Measurements from ENCODE around the gene PGLYRP2.

PGLYRP2 gene

DNA sequence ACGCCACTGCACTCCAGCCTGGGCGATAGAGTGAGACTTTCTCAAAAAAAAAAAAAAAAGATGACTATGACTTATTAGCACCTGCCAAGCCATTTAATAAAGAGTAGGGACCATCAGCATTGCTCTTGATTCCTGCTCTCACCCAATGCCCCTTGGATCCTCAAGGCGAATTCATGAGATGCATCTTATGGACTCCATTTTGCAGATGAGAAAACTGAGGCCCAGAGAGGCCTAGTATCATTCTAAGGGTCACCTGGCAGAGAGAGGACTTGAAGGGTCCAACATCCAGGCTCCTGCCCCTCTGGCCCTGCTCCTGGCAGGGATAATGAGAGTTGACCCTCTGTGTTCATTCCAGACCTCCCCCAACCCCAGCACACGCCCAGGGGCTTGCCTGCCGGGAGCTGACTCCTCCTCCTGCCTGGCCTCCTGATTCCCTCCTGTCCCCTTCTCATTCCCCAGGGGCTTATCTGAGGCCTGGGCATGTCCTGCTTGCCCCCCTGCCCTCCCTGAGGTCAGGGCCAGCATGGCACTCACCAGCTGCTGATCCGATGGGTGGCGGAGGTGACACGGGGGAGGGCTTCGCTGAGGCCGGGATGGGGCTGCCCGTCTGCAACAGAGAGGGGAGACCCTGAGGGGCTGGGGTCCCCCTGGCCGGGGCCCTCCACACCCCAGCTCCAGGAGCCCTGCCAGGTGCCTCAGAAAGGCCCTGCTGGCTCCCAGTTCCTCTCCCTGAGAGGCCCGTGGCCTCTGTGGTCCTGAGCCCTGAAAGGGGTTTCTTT is 37.0 kb downstream of the PGLYRP2 start:
- Histone ChIP-seq H2AFZ (ENCODE audit: insufficient read depth, low read length, poor library complexity) (no peak overlapping the region), H3K4me1 (ENCODE audit: control insufficient read depth in 1 of 2, insufficient read depth in 2 of 2, low read length in 2 of 2) (no peaks in the 10 kb centered on the region), H3K4me2 (ENCODE audit: low read length) (no peak overlapping the region), H3K18ac (ENCODE audit: low read length) (no peak overlapping the region), H2BK5ac (ENCODE audit: low read depth, low read length, poor library complexity) (no peak overlapping the region), H3K4me3 (ENCODE audit: low read depth, low read length) (no peak overlapping the region), H3K79me1 (ENCODE audit: low read length) (no peaks in the 10 kb centered on the region), H2AK5ac (ENCODE audit: low read length) (no peak overlapping the region), H2BK120ac (ENCODE audit: insufficient read depth, low read length, poor library complexity) (no peak overlapping the region), H2BK12ac (ENCODE audit: low read length) (no peak overlapping the region), H4K8ac (ENCODE audit: low read depth, low read length) (no peak overlapping the region), H3K14ac (ENCODE audit: low read length) (no peak overlapping the region), H3K4ac (ENCODE audit: low read depth, low read length) (no peak overlapping the region), H3K9ac (ENCODE audit: low read length) (no peak overlapping the region), H4K91ac (ENCODE audit: low read depth, low read length) (no peak overlapping the region), H3K23ac (ENCODE audit: low read length) (no peak overlapping the region), H3K27me3 (ENCODE audit: insufficient read depth, low read length) (no peaks in the 10 kb centered on the region), H4K12ac (ENCODE audit: low read depth, low read length) (no peak overlapping the region), H3K79me2 (ENCODE audit: control insufficient read depth, insufficient read depth, low read length, poor library complexity) (no peaks in the 10 kb centered on the region), H3K36me3 (ENCODE audit: control insufficient read depth in 1 of 2, insufficient read depth in 2 of 2, low read length in 2 of 2) (no peaks in the 10 kb centered on the region), H3K9me3 (ENCODE audit: insufficient read depth, low read depth, low read length) (no peaks in the 10 kb centered on the region), H3K27ac (ENCODE audit: low read depth, low read length) (no peak overlapping the region)
- no peak for DNase-seq
- no CpG with 5 or more reads among the region's 13 CpGs for WGBS (ENCODE audit: extremely low coverage, insufficient coverage, insufficient read length)

DNA sequence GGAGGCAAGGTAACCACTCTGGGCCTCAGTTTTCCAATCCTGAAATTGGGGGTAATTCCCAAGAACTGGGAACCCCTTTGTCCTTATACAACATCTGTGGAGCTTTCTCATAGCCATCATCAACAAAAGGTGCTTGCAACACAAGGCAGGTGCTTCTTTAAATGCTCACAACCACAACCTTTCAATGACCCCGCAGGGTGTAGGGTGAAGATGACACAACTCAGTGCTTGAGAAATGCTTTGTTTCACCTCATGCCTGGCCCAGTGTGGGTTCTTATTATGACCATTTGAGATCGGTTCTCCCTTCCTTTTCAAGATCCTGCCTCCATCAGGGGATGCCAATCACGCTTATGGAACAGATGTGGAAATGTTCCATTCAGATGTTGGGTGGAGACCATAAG is 38.0 kb downstream of the PGLYRP2 start:
- H3K79me2 ChIP-seq (ENCODE audit: control insufficient read depth, insufficient read depth, low read length, poor library complexity) = no peaks in the 10 kb centered on the region
- WGBS (ENCODE audit: extremely low coverage, insufficient coverage, insufficient read length) = no CpG with 5 or more reads among the region's 3 CpGs

DNA sequence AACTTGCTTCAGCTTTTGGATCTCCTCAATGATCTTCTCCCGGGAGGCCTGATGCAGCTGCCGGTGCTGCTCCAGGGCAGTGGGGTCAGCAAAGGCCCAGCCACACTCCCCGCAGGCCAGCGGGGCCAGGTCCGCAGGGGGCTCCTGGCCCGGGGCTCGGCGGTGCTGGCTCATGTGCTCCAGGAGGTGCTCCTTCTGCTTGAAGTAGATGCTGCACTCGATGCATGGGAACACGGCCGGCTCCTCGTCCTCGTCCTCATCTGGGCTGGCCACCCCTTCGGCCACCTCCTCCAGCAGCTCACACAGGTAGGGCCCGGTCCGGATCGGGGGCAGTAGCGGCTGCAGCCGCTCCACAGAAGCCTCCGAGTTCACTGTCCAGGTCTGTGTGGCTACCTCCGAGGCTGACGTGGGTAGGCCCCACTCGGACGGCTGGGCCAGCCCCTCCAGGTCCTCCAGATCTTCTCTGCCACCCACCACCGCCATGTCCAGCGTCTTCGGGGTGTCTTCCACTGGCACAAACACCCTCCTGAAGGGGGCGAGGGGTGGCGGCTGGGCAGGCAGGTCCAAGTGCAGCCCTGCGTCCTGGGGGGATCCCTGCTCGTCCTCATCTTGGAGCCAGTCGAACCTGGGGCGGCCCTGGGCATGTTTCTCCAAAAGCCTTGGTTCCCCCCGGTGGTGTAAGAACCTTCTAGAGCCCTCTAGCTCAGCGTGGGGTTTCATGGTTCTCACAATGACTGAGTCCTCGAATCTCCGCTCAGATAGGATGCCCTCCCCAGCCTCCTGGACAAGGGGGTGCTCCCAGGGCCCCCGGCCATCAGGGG is 39.3 kb downstream of the PGLYRP2 start:
- H2BK5ac ChIP-seq (ENCODE audit: low read depth, low read length, poor library complexity) = no peak overlapping the region
- H3K27me3 ChIP-seq (ENCODE audit: insufficient read depth, low read length) = no peaks in the 10 kb centered on the region
- H3K36me3 ChIP-seq (ENCODE audit: control insufficient read depth in 1 of 2, insufficient read depth in 2 of 2, low read length in 2 of 2) = no peaks in the 10 kb centered on the region
- no peak overlapping the region for H3K4me3 ChIP-seq (ENCODE audit: low read depth, low read length)
- H3K14ac ChIP-seq (ENCODE audit: low read length) = no peak overlapping the region
- no peaks in the 10 kb centered on the region for H3K79me2 ChIP-seq (ENCODE audit: control insufficient read depth, insufficient read depth, low read length, poor library complexity)
- H3K9ac ChIP-seq (ENCODE audit: low read length) = no peak overlapping the region
- no peak overlapping the region for H2AFZ ChIP-seq (ENCODE audit: insufficient read depth, low read length, poor library complexity)
- no peak overlapping the region for H3K4ac ChIP-seq (ENCODE audit: low read depth, low read length)
- no peak for DNase-seq
- no peak overlapping the region for H3K4me2 ChIP-seq (ENCODE audit: low read length)
- H3K27ac ChIP-seq (ENCODE audit: low read depth, low read length) = no peak overlapping the region
- no peak overlapping the region for H4K91ac ChIP-seq (ENCODE audit: low read depth, low read length)
- WGBS (ENCODE audit: extremely low coverage, insufficient coverage, insufficient read length) = no CpG with 5 or more reads among the region's 38 CpGs
- H3K9me3 ChIP-seq (ENCODE audit: insufficient read depth, low read depth, low read length) = peaks cover 2% of the 10 kb centered on the region
- H2BK12ac ChIP-seq (ENCODE audit: low read length) = no peak overlapping the region
- no peak overlapping the region for H3K18ac ChIP-seq (ENCODE audit: low read length)
- no peak overlapping the region for H2BK120ac ChIP-seq (ENCODE audit: insufficient read depth, low read length, poor library complexity)
- no peak overlapping the region for H2AK5ac ChIP-seq (ENCODE audit: low read length)
- H4K8ac ChIP-seq (ENCODE audit: low read depth, low read length) = no peak overlapping the region
- no peaks in the 10 kb centered on the region for H3K4me1 ChIP-seq (ENCODE audit: control insufficient read depth in 1 of 2, insufficient read depth in 2 of 2, low read length in 2 of 2)
- H4K12ac ChIP-seq (ENCODE audit: low read depth, low read length) = no peak overlapping the region
- H3K23ac ChIP-seq (ENCODE audit: low read length) = no peak overlapping the region
- H3K79me1 ChIP-seq (ENCODE audit: low read length) = no peaks in the 10 kb centered on the region

More for the DNA sequence above, 38.0 kb downstream of the PGLYRP2 start:
- no peak overlapping the region for H3K14ac ChIP-seq (ENCODE audit: low read length)
- H3K9me3 ChIP-seq (ENCODE audit: insufficient read depth, low read depth, low read length) = peaks cover 2% of the 10 kb centered on the region
- no peak overlapping the region for H2BK5ac ChIP-seq (ENCODE audit: low read depth, low read length, poor library complexity)
- no peak overlapping the region for H3K9ac ChIP-seq (ENCODE audit: low read length)
- H4K91ac ChIP-seq (ENCODE audit: low read depth, low read length) = no peak overlapping the region
- no peak overlapping the region for H3K4ac ChIP-seq (ENCODE audit: low read depth, low read length)
- no peaks in the 10 kb centered on the region for H3K4me1 ChIP-seq (ENCODE audit: control insufficient read depth in 1 of 2, insufficient read depth in 2 of 2, low read length in 2 of 2)
- no peak overlapping the region for H3K27ac ChIP-seq (ENCODE audit: low read depth, low read length)
- H4K12ac ChIP-seq (ENCODE audit: low read depth, low read length) = no peak overlapping the region
- no peak overlapping the region for H3K23ac ChIP-seq (ENCODE audit: low read length)
- no peak overlapping the region for H3K18ac ChIP-seq (ENCODE audit: low read length)
- H3K27me3 ChIP-seq (ENCODE audit: insufficient read depth, low read length) = no peaks in the 10 kb centered on the region
- H2AK5ac ChIP-seq (ENCODE audit: low read length) = no peak overlapping the region
- peak in 1 of 2 donors; percentile 26 for DNase-seq
- H3K36me3 ChIP-seq (ENCODE audit: control insufficient read depth in 1 of 2, insufficient read depth in 2 of 2, low read length in 2 of 2) = no peaks in the 10 kb centered on the region
- no peak overlapping the region for H3K4me2 ChIP-seq (ENCODE audit: low read length)
- no peak overlapping the region for H3K4me3 ChIP-seq (ENCODE audit: low read depth, low read length)
- H2AFZ ChIP-seq (ENCODE audit: insufficient read depth, low read length, poor library complexity) = no peak overlapping the region
- no peaks in the 10 kb centered on the region for H3K79me1 ChIP-seq (ENCODE audit: low read length)
- H2BK12ac ChIP-seq (ENCODE audit: low read length) = no peak overlapping the region
- H2BK120ac ChIP-seq (ENCODE audit: insufficient read depth, low read length, poor library complexity) = no peak overlapping the region
- H4K8ac ChIP-seq (ENCODE audit: low read depth, low read length) = no peak overlapping the region

DNA sequence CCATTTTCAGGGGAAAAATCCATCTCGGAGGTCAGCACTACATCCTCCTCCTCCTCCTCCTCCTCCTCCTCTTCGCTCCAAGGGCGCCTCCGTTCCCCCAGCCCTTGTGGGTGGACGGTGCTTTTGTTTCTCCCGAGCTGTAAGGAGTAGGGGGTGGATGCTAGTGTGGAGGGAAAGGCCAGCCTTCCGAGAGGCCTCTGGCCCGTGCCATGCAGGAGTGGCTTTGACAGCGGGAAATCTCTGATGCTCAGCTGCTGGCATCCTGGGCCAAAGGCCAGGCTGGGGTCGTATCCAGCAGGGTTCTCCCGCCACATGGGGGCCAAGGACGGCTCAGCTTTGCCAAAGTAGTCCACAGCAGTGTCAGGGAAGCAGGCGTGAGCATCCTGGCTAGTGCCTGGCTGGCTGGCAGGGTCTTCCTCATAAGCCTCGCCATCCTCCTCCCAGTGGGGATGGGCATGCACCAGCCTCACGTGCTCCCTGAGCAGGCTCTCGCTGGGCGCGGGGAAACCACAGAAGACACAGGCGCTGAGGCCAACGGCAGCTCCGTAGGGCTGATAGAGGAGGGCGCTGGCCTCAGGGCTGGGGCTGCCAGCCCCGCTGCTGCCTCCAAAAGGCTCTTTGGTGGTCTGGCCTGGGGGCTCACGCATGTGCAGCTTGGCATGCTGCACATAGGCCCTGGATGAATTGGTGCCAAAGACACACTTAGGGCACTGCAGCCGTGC is 40.1 kb downstream of the PGLYRP2 start:
- Histone ChIP-seq H4K8ac (ENCODE audit: low read depth, low read length) (no peak overlapping the region), H3K14ac (ENCODE audit: low read length) (no peak overlapping the region), H2BK12ac (ENCODE audit: low read length) (no peak overlapping the region), H4K12ac (ENCODE audit: low read depth, low read length) (no peak overlapping the region), H3K4me3 (ENCODE audit: low read depth, low read length) (no peak overlapping the region), H3K18ac (ENCODE audit: low read length) (no peak overlapping the region), H3K23ac (ENCODE audit: low read length) (no peak overlapping the region), H3K4me1 (ENCODE audit: control insufficient read depth in 1 of 2, insufficient read depth in 2 of 2, low read length in 2 of 2) (no peaks in the 10 kb centered on the region), H3K9ac (ENCODE audit: low read length) (no peak overlapping the region), H3K79me2 (ENCODE audit: control insufficient read depth, insufficient read depth, low read length, poor library complexity) (no peaks in the 10 kb centered on the region), H2AK5ac (ENCODE audit: low read length) (no peak overlapping the region), H2BK120ac (ENCODE audit: insufficient read depth, low read length, poor library complexity) (no peak overlapping the region), H3K9me3 (ENCODE audit: insufficient read depth, low read depth, low read length) (peaks cover 2% of the 10 kb centered on the region), H2BK5ac (ENCODE audit: low read depth, low read length, poor library complexity) (no peak overlapping the region), H3K27ac (ENCODE audit: low read depth, low read length) (no peak overlapping the region), H4K91ac (ENCODE audit: low read depth, low read length) (no peak overlapping the region), H3K4me2 (ENCODE audit: low read length) (no peak overlapping the region), H2AFZ (ENCODE audit: insufficient read depth, low read length, poor library complexity) (no peak overlapping the region), H3K4ac (ENCODE audit: low read depth, low read length) (no peak overlapping the region), H3K36me3 (ENCODE audit: control insufficient read depth in 1 of 2, insufficient read depth in 2 of 2, low read length in 2 of 2) (no peaks in the 10 kb centered on the region), H3K79me1 (ENCODE audit: low read length) (no peaks in the 10 kb centered on the region), H3K27me3 (ENCODE audit: insufficient read depth, low read length) (no peaks in the 10 kb centered on the region)
- WGBS (ENCODE audit: extremely low coverage, insufficient coverage, insufficient read length) = no CpG with 5 or more reads among the region's 25 CpGs
- DNase-seq = no peak

Data from trophoblast cell (in vitro differentiated cells and primary cell).